Activated CD4-positive, alpha-beta T cell treated with anti-CD3 and anti-CD28 coated beads, Interleukin-2, Interleukin-6, amounts not matched to agents 100 ng/mL and 50 ng/mL, durations not matched to agents 16 hours and 8 hours (primary cell): ENCODE results near the gene IGFBPL1.
"Not testable (repeated sequence)": the region's sequence is repeated elsewhere in the genome, so short reads cannot be mapped to it uniquely, and the experiment has no call there.

Experiments used
- DNase-seq: peaks from one replicate; pipeline ENCODE4 v3.0.0-alpha.2; 2020

IGFBPL1 gene

GRCh38 chr9:38394416-38394815 lies 29.8 kb downstream of the IGFBPL1 start:
- no peak for DNase-seq

- DNase-seq, result peak; percentile 22
These were observed 31.0 kb downstream of the IGFBPL1 start for GRCh38 chr9:38393128-38393796.

GRCh38 chr9:38392235-38393127 lies 31.8 kb downstream of the IGFBPL1 start, which contains the start of gene ALDH1B1:
Gene ALDH1B1, plus strand, starts transcription at chr9:38392702. Its CDS starts 3,047 bp downstream, at chr9:38395749.
- DNase-seq, result peak; percentile 91

GRCh38 chr9:38391278-38392118 lies 32.8 kb downstream of the IGFBPL1 start:
- DNase-seq, result no peak

GRCh38 chr9:38390851-38391250 lies 33.4 kb downstream of the IGFBPL1 start:
- DNase-seq, result no peak

GRCh38 chr9:38390442-38390841 lies 33.8 kb downstream of the IGFBPL1 start:
- no peak for DNase-seq

GRCh38 chr9:38389313-38389712 lies 34.9 kb downstream of the IGFBPL1 start:
- DNase-seq, result no peak

- no peak for DNase-seq
These were observed 35.7 kb downstream of the IGFBPL1 start for GRCh38 chr9:38388283-38389223.

- no peak for DNase-seq
These were observed 36.5 kb downstream of the IGFBPL1 start for GRCh38 chr9:38387751-38388150.

GRCh38 chr9:38387066-38387465 lies 37.2 kb downstream of the IGFBPL1 start:
- DNase-seq, result no peak

- DNase-seq, result no peak
These were observed 37.8 kb downstream of the IGFBPL1 start for GRCh38 chr9:38386319-38386895.

- no peak for DNase-seq
These were observed 38.4 kb downstream of the IGFBPL1 start for GRCh38 chr9:38385896-38386295.

- DNase-seq, result no peak
These were observed 39.0 kb downstream of the IGFBPL1 start for GRCh38 chr9:38384990-38385848.

GRCh38 chr9:38382141-38382540 lies 42.1 kb downstream of the IGFBPL1 start:
- DNase-seq, result no peak

- DNase-seq, result no peak
These were observed 43.3 kb downstream of the IGFBPL1 start for GRCh38 chr9:38380872-38381534.

GRCh38 chr9:38380230-38380871 lies 43.9 kb downstream of the IGFBPL1 start:
- no peak for DNase-seq

- not testable (repeated sequence) for DNase-seq
These were observed 46.7 kb downstream of the IGFBPL1 start for GRCh38 chr9:38377336-38378083.

- no peak for DNase-seq
These were observed 48.1 kb downstream of the IGFBPL1 start for GRCh38 chr9:38376021-38376670.
